Left renal cortex interstitium (tissue), 4 donors: Measurements from ENCODE around the gene NPIPB2. TPM values are rescaled to one million over a fixed set of nuclear protein-coding genes. Genes with fewer than 3 reads are reported as not detected.

Experiments used
- DNase-seq, 4 donors: peaks; one replicate each; pipeline ENCODE4 v3.0.0-alpha.2; 2013; ENCODE audit warnings: low read depth in 4 of 4, low spot score in 2 of 4, missing footprints in 1 of 4
- polyA plus RNA-seq, 4 donors: library from polyadenylated mRNA; unstranded; fragments of 120-200 nt; gene quantifications; one replicate each; pipeline ENCODE4 v1.2.1, GENCODE V29; 2013; ENCODE audit not compliant: insufficient read length in 4 of 4

Gene NPIPB2
- polyA plus RNA-seq, 4 donors: 0.65 to 21.0 (median 6.4) TPM

- no peak for DNase-seq
Measured at GRCh38 chr16:11907160-11907970, 34.5 kb downstream of the NPIPB2 start.

- no peak for DNase-seq
Measured at GRCh38 chr16:11903906-11904305, 37.9 kb downstream of the NPIPB2 start.

GRCh38 chr16:11901091-11901490 lies 40.8 kb downstream of the NPIPB2 start:
- DNase-seq: no peak

- DNase-seq: no peak
Measured at GRCh38 chr16:11896486-11897176, 45.2 kb downstream of the NPIPB2 start.

GRCh38 chr16:11893571-11893970 lies 48.3 kb downstream of the NPIPB2 start:
- DNase-seq: no peak

- no peak for DNase-seq
Measured at GRCh38 chr16:11892761-11893160, 49.1 kb downstream of the NPIPB2 start.

- no peak for DNase-seq
Measured at GRCh38 chr16:11890231-11890965, 51.4 kb downstream of the NPIPB2 start.

- DNase-seq: no peak
Measured at GRCh38 chr16:11886881-11887280, 55.0 kb downstream of the NPIPB2 start.

GRCh38 chr16:11884035-11884434 lies 57.8 kb downstream of the NPIPB2 start:
- no peak for DNase-seq

GRCh38 chr16:11880007-11880406 lies 61.8 kb downstream of the NPIPB2 start:
- DNase-seq: no peak

- DNase-seq: no peak
Measured at GRCh38 chr16:11877374-11877773, 64.5 kb downstream of the NPIPB2 start.

Other genes with a start within 250 kb of the NPIPB2 start
- gene TXNDC11, start 199.2 kb downstream of the NPIPB2 start, polyA plus RNA-seq: 10 to 100 TPM; 39.5 to 44.2 (median 41.9) TPM
- 100 to 1,000 TPM in 1 of 4 donors, 10 to 100 TPM in 3; 64.1 to 113 (median 84.7) TPM for gene ZC3H7A, start 144.8 kb downstream of the NPIPB2 start, polyA plus RNA-seq
- gene RSL1D1, start 90.5 kb downstream of the NPIPB2 start, polyA plus RNA-seq: 100 to 1,000 TPM; 206 to 264 (median 228) TPM
- gene GSPT1, start 26.1 kb downstream of the NPIPB2 start, polyA plus RNA-seq: 100 to 1,000 TPM in 3 of 4 donors, 10 to 100 TPM in 1; 97.8 to 124 (median 111) TPM
- gene TNFRSF17, start 23.2 kb upstream of the NPIPB2 start, polyA plus RNA-seq: under 1 TPM in 3 of 4 donors, not detected in 1; 0.20 to 0.36 (median 0.27) TPM
- gene SNX29, start 34.7 kb upstream of the NPIPB2 start, polyA plus RNA-seq: 10 to 100 TPM; 31.0 to 36.4 (median 33.0) TPM